Heart left ventricle (tissue), 13 donors: ENCODE measurements around the gene CCR1.

ENCODE experiments used
- POLR2A ChIP-seq, 2 donors: fragments of 450-650 bp; IDR thresholded peaks; one replicate each; pipeline ENCODE4 v1.6.1; 2017; ENCODE audit warnings: antibody characterized with exemption in 2 of 2, mild to moderate bottlenecking in 2 of 2, moderate library complexity in 2 of 2
- TF ChIP-seq, protein P1 (sequence below), 12 donors: fragments of 200-600 bp; sonication (generic) in 4 of 12; IDR thresholded peaks; one replicate each; pipeline versions ENCODE4 v1.5.0 to v1.8.0; 2018 to 2022; ENCODE audit warnings: antibody characterized with exemption in 12 of 12, mild to moderate bottlenecking in 5 of 12
- donor health status: ischemic (EF 13 %, LVEDD 7.1; RV severe dilation, severe dysfunction).
- donor health status: DM: no; HTN: yes; CAD: no.
- donor health status: DM: no; HTN: no; CAD: no.
- donor health status: ischemic (EF 25% LVEDD 6.9; RV normal size, moderate dysfunction).
- donor health status: ischemic (EF 25% LVEDD 5.7; RV mildly dilated, moderate dysfunction).
- donor health status: ischemic (EF 35%, LVEDD 5.7; RV mildly dilated, moderate dysfunction).
- donor health status: nonischemic (EF 11% LVEDD 7.7; RV severe dilation, severe dysfunction).
- donor health status: DM: yes; HTN: yes; CAD: no.
- donor health status: PGD.
- donor health status: ischemic (EF 29% LVEDD 5.4; RV normal size, mild dysfunction).
- donor health status: nonischemic (EF 23%, LVEDD 6.1; RV moderate dilation, normal function).

DNA sequence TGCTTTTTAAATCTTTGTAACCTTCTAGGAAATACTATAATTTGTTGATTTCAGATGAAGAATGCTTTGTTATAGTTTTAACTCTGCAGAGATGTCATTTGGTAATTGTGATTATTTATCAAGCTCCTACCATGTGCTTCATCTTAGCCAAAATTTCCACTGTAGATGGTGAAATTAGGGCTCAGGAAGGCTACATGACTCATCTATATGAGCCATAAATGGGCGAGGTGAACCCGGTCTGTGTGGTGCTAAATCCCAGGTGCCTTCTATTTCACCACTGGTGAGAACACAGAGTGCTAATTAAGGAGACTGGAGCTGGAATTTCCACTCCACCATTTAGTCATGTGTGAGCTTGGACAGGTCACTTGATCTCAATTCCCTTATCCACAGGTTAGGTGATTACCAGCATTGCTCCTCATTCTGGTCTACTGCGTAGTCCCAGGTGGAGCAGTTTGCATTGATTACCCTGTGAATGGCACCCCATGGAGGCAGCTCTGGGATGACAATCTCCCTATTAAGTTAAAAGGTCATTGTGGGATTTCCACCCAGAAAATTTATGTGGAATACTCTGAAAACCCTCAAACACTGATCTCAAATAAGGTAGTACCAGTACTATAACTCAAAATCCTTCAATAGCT, 31.3 kb upstream of the CCR1 start:
- TF ChIP-seq, protein P1, sequence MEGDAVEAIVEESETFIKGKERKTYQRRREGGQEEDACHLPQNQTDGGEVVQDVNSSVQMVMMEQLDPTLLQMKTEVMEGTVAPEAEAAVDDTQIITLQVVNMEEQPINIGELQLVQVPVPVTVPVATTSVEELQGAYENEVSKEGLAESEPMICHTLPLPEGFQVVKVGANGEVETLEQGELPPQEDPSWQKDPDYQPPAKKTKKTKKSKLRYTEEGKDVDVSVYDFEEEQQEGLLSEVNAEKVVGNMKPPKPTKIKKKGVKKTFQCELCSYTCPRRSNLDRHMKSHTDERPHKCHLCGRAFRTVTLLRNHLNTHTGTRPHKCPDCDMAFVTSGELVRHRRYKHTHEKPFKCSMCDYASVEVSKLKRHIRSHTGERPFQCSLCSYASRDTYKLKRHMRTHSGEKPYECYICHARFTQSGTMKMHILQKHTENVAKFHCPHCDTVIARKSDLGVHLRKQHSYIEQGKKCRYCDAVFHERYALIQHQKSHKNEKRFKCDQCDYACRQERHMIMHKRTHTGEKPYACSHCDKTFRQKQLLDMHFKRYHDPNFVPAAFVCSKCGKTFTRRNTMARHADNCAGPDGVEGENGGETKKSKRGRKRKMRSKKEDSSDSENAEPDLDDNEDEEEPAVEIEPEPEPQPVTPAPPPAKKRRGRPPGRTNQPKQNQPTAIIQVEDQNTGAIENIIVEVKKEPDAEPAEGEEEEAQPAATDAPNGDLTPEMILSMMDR (IDR thresholded peaks at IDR 0.05): no peak
- TF ChIP-seq POLR2A (IDR thresholded peaks at IDR 0.05): no peak
